Right lobe of liver (tissue), 6 donors: ENCODE measurements around the gene ARF6. TPM values are rescaled to one million over a fixed set of nuclear protein-coding genes. Genes with fewer than 3 reads are reported as not detected.

Experiments used
- ATAC-seq, 4 donors: fragments of 200-7000 bp; cut with Tn5 transposase; one replicate each; pipeline ENCODE4 v1.9.1; 2020; ENCODE audit warnings: mild to moderate bottlenecking in 4 of 4, moderate library complexity in 4 of 4
- DNase-seq, 3 donors: peaks; one replicate each; pipeline ENCODE4 v3.0.0-alpha.2; 2020
- H3K27ac ChIP-seq, 3 donors: fragments of 200-600 bp; one replicate each; pipeline ENCODE4 v1.8.0; 2022
- H3K27me3 ChIP-seq, 2 donors: fragments of 200-600 bp; one replicate each; pipeline ENCODE4 v1.8.0; 2022
- H3K36me3 ChIP-seq, 4 donors: fragments of 200-600 bp; sonication (generic) in 1 of 4; one replicate each; pipeline versions ENCODE4 v1.5.1 to v1.8.0; 2017 to 2022; ENCODE audit warnings: control low read depth in 1 of 4
- H3K4me1 ChIP-seq, 4 donors: fragments of 200-600 bp; sonication (generic) in 1 of 4; one replicate each; pipeline versions ENCODE4 v1.5.1 to v1.8.0; 2017 to 2022; ENCODE audit warnings: control low read depth in 1 of 4
- H3K4me3 ChIP-seq, 3 donors: fragments of 200-600 bp; one replicate each; pipeline ENCODE4 v1.8.0; 2022
- H3K9me3 ChIP-seq, 4 donors: fragments of 200-600 bp; sonication (generic) in 1 of 4; one replicate each; pipeline versions ENCODE4 v1.5.1 to v1.8.0; 2017 to 2022; ENCODE audit warnings: control low read depth in 1 of 4
- POLR2A ChIP-seq: fragments of 450-650 bp; IDR thresholded peaks from one replicate; pipeline ENCODE4 v1.6.1; 2017; ENCODE audit warnings: antibody characterized with exemption, mild to moderate bottlenecking
- WGBS: methylation state at CpG from one replicate; pipeline ENCODE4 v1.1.6; 2018; ENCODE audit warnings: low coverage, low lambda C conversion rate; ENCODE audit not compliant: insufficient coverage; ENCODE audit errors: missing lambda C conversion rate; 5-methylcytosine and 5-hydroxymethylcytosine counted together
- intact Hi-C, 2 donors: fragments of 100-400 bp; cut with DNase I; formaldehyde crosslinking; loops; one replicate each; pipeline versions ENCODE4 v1.11.2 to v1.14.1; 2022
- total RNA-seq, 6 experiments: library from RNA; depleted of rRNA in 2 of 6; stranded (reverse); fragments of >200 nt in 2 of 6; fragmentation: NEBNext Ultra II Directional in 3 of 6; extraction: Animal tissue kit (Norgen Biotek cat#: 25700) in 3 of 6; gene quantifications; one replicate each; pipeline versions ENCODE4 v1.1.0 to v1.2.4, GENCODE V29; 2016 to 2023
- TF ChIP-seq, protein P1 (sequence below), 4 donors: fragments of 200-600 bp in 3 of 4; fragments of 450-650 bp in 1 of 4; IDR thresholded peaks; one replicate each; pipeline versions ENCODE4 v1.5.1 to v1.8.0; 2016 to 2022; ENCODE audit warnings: antibody characterized with exemption in 4 of 4, mild to moderate bottlenecking in 2 of 4
- donor health status: DM: no; HTN: yes; CAD: no.
- donor health status: DM: no; HTN: no; CAD: no.
- donor health status: DM: no; HTN: no; CAD: no.
- donor health status: DM: no; HTN: yes; CAD: no.
- donor health status: DM: no; HTN: yes; CAD: no.

ARF6 gene
- total RNA-seq, 6 experiments from 2014 or later = 21.1 to 41.4 (median 32.4) TPM

DNA sequence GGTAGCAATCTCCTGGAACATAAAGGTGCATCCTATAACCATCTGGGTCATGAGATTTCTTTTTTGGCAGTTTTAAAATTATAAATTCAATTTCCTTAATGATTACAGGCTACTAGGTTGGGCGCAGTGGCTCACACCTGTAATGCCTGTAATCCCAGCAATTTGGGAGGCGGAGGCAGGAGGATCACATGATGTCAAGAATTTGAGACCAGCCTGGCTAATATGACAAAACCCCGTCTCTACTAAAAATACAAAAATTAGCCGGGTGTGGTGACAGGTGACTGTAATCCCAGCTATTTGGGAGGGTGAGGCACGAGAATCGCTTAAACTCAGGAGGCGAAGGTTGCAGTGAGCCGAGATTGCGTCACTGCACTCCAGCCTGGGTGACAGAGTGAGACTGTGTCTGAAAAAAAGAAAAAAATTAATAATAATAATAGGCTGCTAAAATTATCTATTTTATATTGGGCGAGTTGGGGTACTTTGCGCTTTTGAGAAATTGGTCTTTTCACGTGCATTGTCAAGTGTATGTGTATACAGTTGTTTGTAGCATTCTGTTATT lies 17.2 kb upstream of the ARF6 start:
- H3K4me1 ChIP-seq = peaks cover 0 to 14% (median 2%) of the 10 kb centered on the region in 4 donors
- 33% methylated on average over 12 of the region's 12 CpGs for WGBS

DNA sequence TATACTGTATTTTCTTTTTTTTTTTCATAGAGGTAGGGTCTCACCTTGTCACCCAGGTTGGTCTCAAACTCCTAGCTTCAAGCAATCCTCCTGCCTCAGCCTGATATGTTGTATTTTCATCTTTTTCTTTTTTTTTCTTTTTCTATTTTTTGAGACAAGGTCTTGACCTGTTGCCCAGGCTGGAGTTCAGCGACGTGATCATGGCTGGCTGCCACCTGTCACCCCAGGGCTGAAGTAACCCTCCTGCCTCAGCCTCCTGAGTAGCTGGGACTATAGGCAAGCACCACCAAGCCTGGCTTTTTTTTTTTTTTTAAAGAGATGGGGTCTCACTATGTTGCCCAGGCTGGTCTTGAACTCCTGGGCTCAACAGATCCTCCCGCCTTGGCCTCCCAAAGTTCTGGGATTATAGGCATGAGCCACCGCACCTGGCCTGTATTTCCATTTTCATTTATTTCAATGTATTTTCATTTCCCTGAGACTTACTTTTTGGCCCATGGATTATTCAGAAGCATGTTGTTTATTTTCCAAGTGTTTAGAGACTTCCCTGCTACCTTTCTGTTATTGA lies 16.2 kb upstream of the ARF6 start:
- ATAC-seq (peak; percentile 70 to 77 (median 76)), DNase-seq (peak; percentile 61 to 66 (median 61))
- 53% methylated on average over 4 of the region's 4 CpGs for WGBS
- Histone ChIP-seq H3K4me3 (no peak overlapping the region), H3K36me3 (no peaks in the 10 kb centered on the region), H3K9me3 (no peaks in the 10 kb centered on the region), H3K4me1 (peaks cover 0 to 14% (median 2%) of the 10 kb centered on the region in 4 donors), H3K27me3 (no peaks in the 10 kb centered on the region), H3K27ac (no peak overlapping the region)
- TF ChIP-seq, protein P1, sequence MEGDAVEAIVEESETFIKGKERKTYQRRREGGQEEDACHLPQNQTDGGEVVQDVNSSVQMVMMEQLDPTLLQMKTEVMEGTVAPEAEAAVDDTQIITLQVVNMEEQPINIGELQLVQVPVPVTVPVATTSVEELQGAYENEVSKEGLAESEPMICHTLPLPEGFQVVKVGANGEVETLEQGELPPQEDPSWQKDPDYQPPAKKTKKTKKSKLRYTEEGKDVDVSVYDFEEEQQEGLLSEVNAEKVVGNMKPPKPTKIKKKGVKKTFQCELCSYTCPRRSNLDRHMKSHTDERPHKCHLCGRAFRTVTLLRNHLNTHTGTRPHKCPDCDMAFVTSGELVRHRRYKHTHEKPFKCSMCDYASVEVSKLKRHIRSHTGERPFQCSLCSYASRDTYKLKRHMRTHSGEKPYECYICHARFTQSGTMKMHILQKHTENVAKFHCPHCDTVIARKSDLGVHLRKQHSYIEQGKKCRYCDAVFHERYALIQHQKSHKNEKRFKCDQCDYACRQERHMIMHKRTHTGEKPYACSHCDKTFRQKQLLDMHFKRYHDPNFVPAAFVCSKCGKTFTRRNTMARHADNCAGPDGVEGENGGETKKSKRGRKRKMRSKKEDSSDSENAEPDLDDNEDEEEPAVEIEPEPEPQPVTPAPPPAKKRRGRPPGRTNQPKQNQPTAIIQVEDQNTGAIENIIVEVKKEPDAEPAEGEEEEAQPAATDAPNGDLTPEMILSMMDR (IDR thresholded peaks at IDR 0.05) = no peak
- TF ChIP-seq POLR2A = no peak
- intact Hi-C loops = no loop called here

More for the DNA sequence above, 17.2 kb upstream of the ARF6 start:
- DNase-seq (peak in 1 of 3 donors; percentile 62), ATAC-seq (peak; percentile 41 to 73 (median 60))
- intact Hi-C loops = no loop called here
- Histone ChIP-seq H3K4me3 (peak overlapping the region in 1 of 3 donors; percentile 10), H3K36me3 (no peaks in the 10 kb centered on the region), H3K27ac (no peak overlapping the region), H3K9me3 (no peaks in the 10 kb centered on the region), H3K27me3 (no peaks in the 10 kb centered on the region)
- TF ChIP-seq, protein P1 (IDR thresholded peaks at IDR 0.05) = no peak
- no peak for TF ChIP-seq POLR2A

DNA sequence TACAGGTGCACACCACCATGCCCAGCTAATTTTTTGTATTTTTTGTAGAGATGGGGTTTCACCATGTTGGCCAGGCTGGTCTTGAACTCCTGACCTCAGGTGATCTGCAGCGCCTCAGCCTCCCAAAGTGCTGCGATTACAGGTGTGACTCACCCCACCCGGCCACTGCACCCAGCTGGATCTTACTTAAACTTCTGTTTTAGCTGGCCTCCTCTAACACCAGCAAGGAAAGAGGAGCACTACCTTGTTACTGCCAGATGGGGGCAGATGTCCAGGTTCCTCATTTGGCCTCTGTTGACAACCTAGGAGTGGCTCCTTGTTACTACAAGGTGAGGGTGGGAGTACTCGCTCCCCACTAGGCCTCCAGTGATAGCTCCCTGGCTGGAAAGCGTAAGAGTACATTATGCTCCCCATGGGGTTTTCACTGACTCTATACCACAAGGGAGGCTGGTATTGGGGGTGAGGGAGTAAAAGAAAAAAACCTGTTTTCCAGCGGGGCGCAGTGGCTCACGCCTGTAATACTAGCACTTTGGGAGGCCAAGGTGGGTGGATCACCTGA lies 13.2 kb upstream of the ARF6 start:
- H3K9me3 ChIP-seq = no peaks in the 10 kb centered on the region
- H3K4me1 ChIP-seq = peaks cover 0 to 14% (median 2%) of the 10 kb centered on the region in 4 donors
- TF ChIP-seq, protein P1 (IDR thresholded peaks at IDR 0.05) = peak; percentile 57 to 64 (median 61)
- no peak for TF ChIP-seq POLR2A
- intact Hi-C loops = no loop called here
- H3K4me3 ChIP-seq = no peak overlapping the region
- H3K36me3 ChIP-seq = no peaks in the 10 kb centered on the region
- ATAC-seq = peak; percentile 83 to 86 (median 84)
- DNase-seq = peak in 1 of 3 donors; percentile 53
- H3K27ac ChIP-seq = no peak overlapping the region
- no peaks in the 10 kb centered on the region for H3K27me3 ChIP-seq
- WGBS = 49% methylated on average over 4 of the region's 8 CpGs

DNA sequence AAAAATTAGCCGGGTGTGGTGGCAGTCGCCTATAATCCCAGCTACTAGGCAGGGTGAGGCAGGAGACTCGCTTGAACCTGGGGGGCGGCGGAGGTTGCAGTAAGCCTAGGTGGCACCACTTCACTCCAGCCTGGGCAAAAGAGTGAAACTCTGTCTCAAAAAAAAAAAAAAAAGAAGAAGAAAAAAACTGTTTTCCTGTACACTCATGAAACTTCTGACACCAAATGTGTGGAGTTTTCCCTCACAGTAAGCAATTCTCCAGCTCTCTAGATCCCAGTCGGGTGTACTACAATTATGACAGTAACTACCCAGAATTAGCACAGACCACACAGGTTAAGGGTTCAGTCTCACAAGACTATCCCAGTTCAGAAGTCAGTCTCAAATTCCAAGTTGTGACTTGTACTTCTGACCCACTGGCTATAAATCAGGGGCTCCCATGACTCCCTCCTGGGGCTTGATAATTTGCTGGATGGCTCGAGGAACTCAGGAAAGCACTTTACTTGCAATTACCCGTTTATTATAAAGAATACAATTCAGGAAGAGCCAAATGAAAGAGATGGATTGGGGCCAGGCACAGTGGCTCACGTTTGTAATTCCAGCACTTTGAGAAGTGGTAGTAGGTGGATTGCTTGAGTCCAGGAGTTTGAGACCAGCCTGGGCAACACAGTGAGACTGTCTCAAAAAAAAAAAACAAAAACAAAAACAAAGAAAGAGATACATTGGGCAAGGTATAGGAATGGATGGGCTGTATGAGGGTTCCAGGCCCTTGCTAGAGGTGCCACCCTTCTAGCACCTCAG lies 12.4 kb upstream of the ARF6 start:
- no peaks in the 10 kb centered on the region for H3K9me3 ChIP-seq
- 57% methylated on average over 9 of the region's 9 CpGs for WGBS
- peak in 2 of 4 donors; percentile 12 to 21 for ATAC-seq
- H3K27ac ChIP-seq = no peak overlapping the region
- H3K4me1 ChIP-seq = peaks cover 0 to 13% (median 2%) of the 10 kb centered on the region in 4 donors
- no peaks in the 10 kb centered on the region for H3K36me3 ChIP-seq
- no peak overlapping the region for H3K4me3 ChIP-seq
- intact Hi-C loops = no loop called here
- no peak for DNase-seq
- TF ChIP-seq POLR2A = no peak
- TF ChIP-seq, protein P1 (IDR thresholded peaks at IDR 0.05) = no peak
- H3K27me3 ChIP-seq = no peaks in the 10 kb centered on the region
